ENCODE data around the gene CTNNAL1.
"Not testable (repeated sequence)": the region's sequence is repeated elsewhere in the genome, so short reads cannot be mapped to it uniquely, and the experiment has no call there.

GRCh38 chr9:109053121-109053520 is 39.8 kb upstream of the CTNNAL1 start:
- TF ChIP-seq, protein P1, sequence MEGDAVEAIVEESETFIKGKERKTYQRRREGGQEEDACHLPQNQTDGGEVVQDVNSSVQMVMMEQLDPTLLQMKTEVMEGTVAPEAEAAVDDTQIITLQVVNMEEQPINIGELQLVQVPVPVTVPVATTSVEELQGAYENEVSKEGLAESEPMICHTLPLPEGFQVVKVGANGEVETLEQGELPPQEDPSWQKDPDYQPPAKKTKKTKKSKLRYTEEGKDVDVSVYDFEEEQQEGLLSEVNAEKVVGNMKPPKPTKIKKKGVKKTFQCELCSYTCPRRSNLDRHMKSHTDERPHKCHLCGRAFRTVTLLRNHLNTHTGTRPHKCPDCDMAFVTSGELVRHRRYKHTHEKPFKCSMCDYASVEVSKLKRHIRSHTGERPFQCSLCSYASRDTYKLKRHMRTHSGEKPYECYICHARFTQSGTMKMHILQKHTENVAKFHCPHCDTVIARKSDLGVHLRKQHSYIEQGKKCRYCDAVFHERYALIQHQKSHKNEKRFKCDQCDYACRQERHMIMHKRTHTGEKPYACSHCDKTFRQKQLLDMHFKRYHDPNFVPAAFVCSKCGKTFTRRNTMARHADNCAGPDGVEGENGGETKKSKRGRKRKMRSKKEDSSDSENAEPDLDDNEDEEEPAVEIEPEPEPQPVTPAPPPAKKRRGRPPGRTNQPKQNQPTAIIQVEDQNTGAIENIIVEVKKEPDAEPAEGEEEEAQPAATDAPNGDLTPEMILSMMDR (IDR thresholded peaks at IDR 0.05) = not testable (repeated sequence)
- TF ChIP-seq POLR2A (IDR thresholded peaks at IDR 0.05) = not testable (repeated sequence)

Data from right lobe of liver (tissue), 4 donors.